Measurements from ENCODE around the gene RAPGEF5. TPM values are rescaled to one million over a fixed set of nuclear protein-coding genes. Genes with fewer than 3 reads are reported as not detected.

RAPGEF5 gene
- total RNA-seq, 1 experiment from 2014 or later = 13.3 TPM

DNA sequence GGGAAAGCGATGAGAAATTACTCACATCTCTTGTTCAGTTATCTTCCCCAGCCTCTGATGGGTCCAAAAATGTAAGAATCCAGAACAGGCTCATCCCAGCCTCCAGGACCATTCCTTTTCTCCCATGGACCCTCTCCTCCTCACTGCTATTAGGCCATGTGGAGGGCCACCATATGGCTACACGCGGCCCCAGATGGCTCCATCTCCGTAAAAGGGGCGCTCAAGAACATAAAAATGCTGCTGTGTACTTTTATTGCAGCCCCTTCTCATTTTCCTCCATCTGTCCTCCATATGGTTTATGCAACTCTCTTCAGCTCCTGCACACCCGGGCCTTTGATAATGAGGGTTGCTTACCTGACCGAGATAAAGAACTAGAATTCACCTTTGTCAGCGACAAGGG is 166.2 kb downstream of the RAPGEF5 start:
- H3K27me3 ChIP-seq (ENCODE audit: insufficient read depth, low read length) = no peaks in the 10 kb centered on the region
- H3K79me2 ChIP-seq (ENCODE audit: insufficient read depth, low read length) = no peaks in the 10 kb centered on the region
- H3K4me1 ChIP-seq (ENCODE audit: insufficient read depth, low read length) = peaks cover 2% of the 10 kb centered on the region; the same call in 1 of the 2 replicates
- no CpG with 5 or more reads among the region's 8 CpGs for WGBS (ENCODE audit: extremely low coverage, insufficient read length, low lambda C conversion rate)
- H3K14ac ChIP-seq (ENCODE audit: insufficient read depth, low read length) = no peak overlapping the region
- no peak overlapping the region for H3K4ac ChIP-seq (ENCODE audit: low read depth, low read length)
- Mint-ChIP-seq H3K4me1 (peaks cover 44 to 63% of the 10 kb centered on the region in 2 experiments), H3K27me3 (ENCODE audit: low read depth) (peaks cover 21% of the 10 kb centered on the region), H3K4me3 (no peak overlapping the region), H3K9me3 (no peaks in the 10 kb centered on the region), H3K27ac (no peak overlapping the region), H3K36me3 (ENCODE audit: insufficient read depth in 1 of 3, low read depth in 3 of 3) (no peaks in the 10 kb centered on the region; a peak in 3 of 7 replicates)
- H3K4me2 ChIP-seq (ENCODE audit: insufficient read depth, insufficient read length, low read length) = no peak overlapping the region
- no peak overlapping the region for H2BK120ac ChIP-seq (ENCODE audit: low read depth, low read length, poor library complexity, severe bottlenecking)
- H4K20me1 ChIP-seq (ENCODE audit: control insufficient read depth, insufficient read depth, insufficient read length) = no peaks in the 10 kb centered on the region
- H4K91ac ChIP-seq (ENCODE audit: insufficient read length, low read depth, low read length) = no peak overlapping the region
- no peak overlapping the region for H3K27ac ChIP-seq (ENCODE audit: insufficient read length, low read depth, low read length)
- H4K8ac ChIP-seq (replicated peaks; ENCODE audit: insufficient read length, low read depth, low read length) = no peak overlapping the region
- H3K56ac ChIP-seq (ENCODE audit: insufficient read length, low read depth, low read length) = no peak overlapping the region
- no peak overlapping the region for H4K5ac ChIP-seq (ENCODE audit: insufficient read length, low read depth, low read length)
- no peak overlapping the region for H2BK15ac ChIP-seq (ENCODE audit: low read depth, low read length)
- no peak for DNase-seq
- no peak overlapping the region for H3K18ac ChIP-seq (ENCODE audit: insufficient read length, low read depth, low read length)
- H2BK20ac ChIP-seq (ENCODE audit: low read depth, low read length, poor library complexity, severe bottlenecking) = no peak overlapping the region
- no peak overlapping the region for H2BK12ac ChIP-seq (ENCODE audit: insufficient read length, low read depth, low read length)
- no peak overlapping the region for H3K23ac ChIP-seq (ENCODE audit: insufficient read length, low read depth, low read length)
- no peak overlapping the region for H3K9ac ChIP-seq (ENCODE audit: extremely low read depth, insufficient read length, low read length)
- H3K9me3 ChIP-seq (ENCODE audit: control insufficient read depth, low read depth, low read length) = no peaks in the 10 kb centered on the region
- no peak overlapping the region for H2BK5ac ChIP-seq (ENCODE audit: insufficient read length, low read length)
- TF ChIP-seq, protein P1, sequence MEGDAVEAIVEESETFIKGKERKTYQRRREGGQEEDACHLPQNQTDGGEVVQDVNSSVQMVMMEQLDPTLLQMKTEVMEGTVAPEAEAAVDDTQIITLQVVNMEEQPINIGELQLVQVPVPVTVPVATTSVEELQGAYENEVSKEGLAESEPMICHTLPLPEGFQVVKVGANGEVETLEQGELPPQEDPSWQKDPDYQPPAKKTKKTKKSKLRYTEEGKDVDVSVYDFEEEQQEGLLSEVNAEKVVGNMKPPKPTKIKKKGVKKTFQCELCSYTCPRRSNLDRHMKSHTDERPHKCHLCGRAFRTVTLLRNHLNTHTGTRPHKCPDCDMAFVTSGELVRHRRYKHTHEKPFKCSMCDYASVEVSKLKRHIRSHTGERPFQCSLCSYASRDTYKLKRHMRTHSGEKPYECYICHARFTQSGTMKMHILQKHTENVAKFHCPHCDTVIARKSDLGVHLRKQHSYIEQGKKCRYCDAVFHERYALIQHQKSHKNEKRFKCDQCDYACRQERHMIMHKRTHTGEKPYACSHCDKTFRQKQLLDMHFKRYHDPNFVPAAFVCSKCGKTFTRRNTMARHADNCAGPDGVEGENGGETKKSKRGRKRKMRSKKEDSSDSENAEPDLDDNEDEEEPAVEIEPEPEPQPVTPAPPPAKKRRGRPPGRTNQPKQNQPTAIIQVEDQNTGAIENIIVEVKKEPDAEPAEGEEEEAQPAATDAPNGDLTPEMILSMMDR (conservative IDR thresholded peaks at IDR 0.05) = no peak
- no peak overlapping the region for H2AK5ac ChIP-seq (ENCODE audit: insufficient read length, low read length)
- peaks cover 8% of the 10 kb centered on the region for H3K23me2 ChIP-seq (ENCODE audit: insufficient read length, low read depth, low read length, poor library complexity, severe bottlenecking)
- H2AFZ ChIP-seq (ENCODE audit: low read length) = no peak overlapping the region
- no peaks in the 10 kb centered on the region for H3K79me1 ChIP-seq (ENCODE audit: insufficient read depth, low read depth, low read length, poor library complexity, severe bottlenecking)
- H3T11ph ChIP-seq (ENCODE audit: low read length) = no peak overlapping the region

Data from H9 (cell line).